K562 (cell line): ENCODE measurements around the gene SH3D21. TPM values are rescaled to one million over a fixed set of nuclear protein-coding genes. Genes with fewer than 3 reads are reported as not detected.

Experiments
- HMG20B ChIP-seq: fragments of 250-450 bp; sonication (Bioruptor Pico); IDR thresholded peaks from 2 replicates; pipeline ENCODE4 v1.5.0; 2021; ENCODE audit warnings: mild to moderate bottlenecking
- ID3 ChIP-seq, 2 experiments: fragments of 250-450 bp in 1 of 2; fragments of 450-650 bp in 1 of 2; sonication (Bioruptor Pico) in 1 of 2; IDR thresholded peaks; 2 replicates each; pipeline versions ENCODE4 v1.6.1 to v1.8.0; 2016 to 2021; ENCODE audit warnings: mild to moderate bottlenecking in 2 of 2, moderate library complexity in 2 of 2, missing compliant biosample characterization in 1 of 2, missing genetic modification characterization in 1 of 2
- MYC ChIP-seq, 2 experiments: fragments of 250-450 bp in 1 of 2; sonication (Bioruptor Pico) in 1 of 2; IDR thresholded peaks; 2 replicates each; pipeline versions ENCODE4 v1.5.1 to v1.6.1; 2012 to 2021; ENCODE audit warnings: low read depth in 2 of 2, borderline replicate concordance in 1 of 2, improper control_type of control experiment in 1 of 2, low read length in 1 of 2, mild to moderate bottlenecking in 1 of 2, moderate library complexity in 1 of 2
- PHB ChIP-seq: fragments of 250-450 bp; sonication (Bioruptor Pico); IDR thresholded peaks from 2 replicates; pipeline ENCODE4 v1.5.0; 2021
- POLR2G ChIP-seq: fragments of 200-400 bp; formaldehyde crosslinking; IDR thresholded peaks from 2 replicates; pipeline ENCODE4 v1.6.1; 2017; ENCODE audit warnings: low read depth, mild to moderate bottlenecking, antibody characterized with exemption, low read length, moderate library complexity
- TARDBP ChIP-seq: fragments of 450-650 bp; IDR thresholded peaks from 2 replicates; pipeline ENCODE4 v1.6.1; 2016
- TBL1XR1 ChIP-seq, 2 experiments: IDR thresholded peaks; 2 replicates each; pipeline ENCODE4 v1.6.1; 2012; ENCODE audit warnings: improper control_type of control experiment in 2 of 2, low read length in 2 of 2, mild to moderate bottlenecking in 1 of 2
- ZEB2 ChIP-seq: fragments of 450-650 bp; IDR thresholded peaks from 2 replicates; pipeline ENCODE4 v1.6.1; 2016
- ZNF318 ChIP-seq, 2 experiments: fragments of 450-650 bp; IDR thresholded peaks; 2 replicates each; pipeline ENCODE4 v1.6.1; 2016; ENCODE audit warnings: mild to moderate bottlenecking in 2 of 2, borderline replicate concordance in 1 of 2, low read depth in 1 of 2, moderate library complexity in 1 of 2
- polyA plus RNA-seq, 8 experiments: library from polyadenylated mRNA; depleted of rRNA in 4 of 8; stranded (reverse) in 5 of 8; unstranded in 3 of 8; fragments of >200 nt; fragmentation: Nextera tagmentation in 2 of 8; fragmentation: Illumina TruSeq in 1 of 8; extraction: Ambion mirVana in 2 of 8; extraction: Trizol in 1 of 8; gene quantifications; 2 replicates each; pipeline versions ENCODE4 v1.2.1 to v1.2.3, GENCODE V29; 2011 to 2014; ENCODE audit warnings: inconsistent platforms in 1 of 8, missing spikeins in 1 of 8
- total RNA-seq, 7 experiments: library from RNA; depleted of rRNA in 6 of 7; stranded (reverse); fragments of >200 nt in 6 of 7; fragmentation: Illumina TruSeq in 2 of 7; extraction: Trizol in 2 of 7; gene quantifications; 2 replicates each; pipeline versions ENCODE4 v1.2.1 to v1.2.3, GENCODE V29; 2011 to 2021; ENCODE audit warnings: low replicate concordance in 1 of 7
- TF ChIP-seq, protein P1 (sequence below): fragments of 200-400 bp; formaldehyde crosslinking; IDR thresholded peaks from 2 replicates; pipeline ENCODE4 v1.6.1; 2017; ENCODE audit warnings: mild to moderate bottlenecking, low read depth, low read length, moderate library complexity

The SH3D21 gene
- total and polyA plus RNA-seq, 9 of the 15 experiments (the other 6 are each of a cell fraction or from before 2014, with no cell fraction given), result 0.01 to 4.7 (median 1.8) TPM

DNA sequence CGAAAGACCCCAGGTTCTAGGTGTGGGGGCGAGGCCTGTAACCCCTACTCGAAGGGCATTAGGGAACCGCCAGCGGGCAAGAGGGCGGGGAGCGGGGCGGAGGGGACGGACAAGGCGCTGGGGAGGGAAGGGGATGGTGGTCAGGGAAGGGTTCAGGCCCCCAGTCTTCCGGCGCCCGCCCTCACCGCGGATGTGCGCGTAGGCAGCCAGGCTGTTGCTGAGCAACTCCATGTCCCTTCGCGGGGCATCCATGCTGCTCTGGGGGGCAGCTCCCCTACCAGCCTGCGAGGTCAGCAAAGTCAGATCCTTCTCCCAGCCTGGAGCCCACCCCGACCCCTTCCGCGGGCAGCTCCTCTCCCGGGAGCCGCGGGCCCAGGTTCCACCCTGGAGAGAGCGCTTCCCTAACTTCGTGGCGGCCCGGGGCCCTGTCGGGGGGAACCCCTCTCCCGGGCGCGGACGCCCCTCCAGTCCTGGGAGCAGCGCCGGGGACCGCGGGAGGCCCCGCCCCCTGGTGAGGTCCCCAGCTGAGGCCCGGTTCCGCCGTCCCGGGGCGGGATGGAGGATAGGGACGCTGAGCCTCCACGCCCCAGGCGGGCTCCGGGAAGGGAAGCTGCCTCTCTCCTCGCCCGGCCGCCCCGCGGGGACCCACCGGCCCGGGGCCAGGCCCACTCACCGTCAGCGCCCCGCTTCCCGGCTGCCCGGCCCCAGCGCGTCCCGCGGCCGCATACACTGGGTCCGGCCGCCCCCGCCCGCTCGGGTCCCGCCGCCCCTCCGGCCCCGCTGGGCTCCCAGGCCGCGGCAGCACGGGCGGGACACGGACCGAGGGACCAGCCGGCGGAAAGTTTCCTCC lies 16.8 kb downstream of the SH3D21 start (continued):
- no peak for TF ChIP-seq ZNF318 (IDR thresholded peaks at IDR 0.05; ENCODE audit: borderline replicate concordance in 1 of 2, low read depth in 1 of 2)
- peak; percentile 71 for TF ChIP-seq POLR2G
- TF ChIP-seq, protein P1, sequence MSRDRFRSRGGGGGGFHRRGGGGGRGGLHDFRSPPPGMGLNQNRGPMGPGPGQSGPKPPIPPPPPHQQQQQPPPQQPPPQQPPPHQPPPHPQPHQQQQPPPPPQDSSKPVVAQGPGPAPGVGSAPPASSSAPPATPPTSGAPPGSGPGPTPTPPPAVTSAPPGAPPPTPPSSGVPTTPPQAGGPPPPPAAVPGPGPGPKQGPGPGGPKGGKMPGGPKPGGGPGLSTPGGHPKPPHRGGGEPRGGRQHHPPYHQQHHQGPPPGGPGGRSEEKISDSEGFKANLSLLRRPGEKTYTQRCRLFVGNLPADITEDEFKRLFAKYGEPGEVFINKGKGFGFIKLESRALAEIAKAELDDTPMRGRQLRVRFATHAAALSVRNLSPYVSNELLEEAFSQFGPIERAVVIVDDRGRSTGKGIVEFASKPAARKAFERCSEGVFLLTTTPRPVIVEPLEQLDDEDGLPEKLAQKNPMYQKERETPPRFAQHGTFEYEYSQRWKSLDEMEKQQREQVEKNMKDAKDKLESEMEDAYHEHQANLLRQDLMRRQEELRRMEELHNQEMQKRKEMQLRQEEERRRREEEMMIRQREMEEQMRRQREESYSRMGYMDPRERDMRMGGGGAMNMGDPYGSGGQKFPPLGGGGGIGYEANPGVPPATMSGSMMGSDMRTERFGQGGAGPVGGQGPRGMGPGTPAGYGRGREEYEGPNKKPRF, result no peak
- TF ChIP-seq ID3 (CRISPR knock-in tag; IDR thresholded peaks at IDR 0.05), result no peak
- peak; percentile 15; the same call in 1 of the 2 replicates for TF ChIP-seq ID3 (tag; IDR thresholded peaks at IDR 0.05)
- TF ChIP-seq MYC (IDR thresholded peaks at IDR 0.05; ENCODE audit: low read depth, low read length), result no peak
- no peak for TF ChIP-seq MYC (CRISPR knock-in tag; IDR thresholded peaks at IDR 0.05; ENCODE audit: borderline replicate concordance, low read depth)
- no peak for TF ChIP-seq HMG20B (CRISPR knock-in tag)
- peak; percentile 31; the same call in 1 of the 2 replicates for TF ChIP-seq TARDBP
- TF ChIP-seq ZEB2, result no peak
- TF ChIP-seq PHB (CRISPR knock-in tag), result peak; percentile 87; the same call in 1 of the 2 replicates
- no peak for TF ChIP-seq TBL1XR1 (IDR thresholded peaks at IDR 0.05; ENCODE audit: low read length in 2 of 2)
